Progenitor cell of endocrine pancreas (in vitro differentiated cells): ENCODE results near the gene CPNE4. TPM values are rescaled to one million over a fixed set of nuclear protein-coding genes. Genes with fewer than 3 reads are reported as not detected.

Experiments
- DNase-seq: peaks from one replicate; pipeline ENCODE4 v3.0.0; 2021; ENCODE audit warnings: low spot score; ENCODE audit not compliant: unreplicated experiment
- H3K27ac Mint-ChIP-seq: 2 replicates; pipeline ENCODE4 v1.8.0; 2021; ENCODE audit warnings: mild to moderate bottlenecking, moderate library complexity, mixed read lengths
- H3K27me3 Mint-ChIP-seq: 2 replicates; pipeline ENCODE4 v1.8.0; 2021; ENCODE audit warnings: mixed read lengths
- H3K36me3 Mint-ChIP-seq: 2 replicates; pipeline ENCODE4 v1.8.0; 2022; ENCODE audit warnings: mixed read lengths; ENCODE audit not compliant: insufficient read depth
- H3K4me1 Mint-ChIP-seq: 2 replicates; pipeline ENCODE4 v1.8.0; 2021; ENCODE audit warnings: low read depth, mixed read lengths
- H3K4me3 Mint-ChIP-seq: 2 replicates; pipeline ENCODE4 v1.8.0; 2021; ENCODE audit warnings: low read depth, mild to moderate bottlenecking, moderate library complexity, mixed read lengths
- H3K9me3 Mint-ChIP-seq: 2 replicates; pipeline ENCODE4 v1.8.0; 2021; ENCODE audit warnings: low read depth, mixed read lengths
- CTCF ChIP-seq: fragments of 200-600 bp; sonication (generic); IDR thresholded peaks from one replicate; pipeline ENCODE4 v1.5.0; 2021; ENCODE audit warnings: antibody characterized with exemption, mild to moderate bottlenecking; ENCODE audit not compliant: unreplicated experiment
- total RNA-seq: library from RNA; stranded (reverse); gene quantifications from 2 replicates; pipeline ENCODE4 v1.2.1, GENCODE V29; 2021

Gene CPNE4
- total RNA-seq, 1 donor from 2014 or later, result 5.5 TPM

- H3K4me3 Mint-ChIP-seq, result no peak overlapping the region
- no peak for DNase-seq
- H3K27me3 Mint-ChIP-seq, result no peaks in the 10 kb centered on the region
- no peak for TF ChIP-seq CTCF
- H3K4me1 Mint-ChIP-seq, result no peaks in the 10 kb centered on the region
- no peaks in the 10 kb centered on the region for H3K9me3 Mint-ChIP-seq
- no peaks in the 10 kb centered on the region for H3K36me3 Mint-ChIP-seq
- H3K27ac Mint-ChIP-seq, result no peak overlapping the region
Observed at GRCh38 chr3:131747466-131747865, 287.3 kb downstream of the CPNE4 start.

- Mint-ChIP-seq H3K4me1 (no peaks in the 10 kb centered on the region), H3K36me3 (no peaks in the 10 kb centered on the region), H3K27me3 (no peaks in the 10 kb centered on the region), H3K9me3 (no peaks in the 10 kb centered on the region), H3K27ac (no peak overlapping the region), H3K4me3 (no peak overlapping the region)
- TF ChIP-seq CTCF, result no peak
- DNase-seq, result no peak
Observed at GRCh38 chr3:131744765-131745164, 290.0 kb downstream of the CPNE4 start.

DNA sequence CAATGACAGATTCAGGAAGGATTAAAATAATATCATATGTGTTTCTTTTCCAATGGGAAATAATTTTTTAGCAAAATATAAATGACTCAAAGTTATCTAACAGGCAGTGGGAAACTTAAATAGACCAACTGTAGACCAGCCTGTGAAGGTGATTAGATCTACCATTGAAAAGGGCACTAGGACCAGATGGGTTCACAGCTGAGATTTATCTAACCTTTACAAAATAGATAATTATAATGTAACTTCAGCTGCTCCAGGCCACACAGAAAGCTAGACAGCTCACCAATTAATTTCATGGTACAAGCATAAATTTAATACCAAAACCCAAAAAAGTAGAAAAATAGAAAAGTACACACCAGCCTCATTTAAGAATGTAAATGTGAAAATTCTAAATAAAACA lies 291.7 kb downstream of the CPNE4 start:
- TF ChIP-seq CTCF, result no peak
- no peaks in the 10 kb centered on the region for H3K36me3 Mint-ChIP-seq

GRCh38 chr3:131739211-131739610 lies 295.6 kb downstream of the CPNE4 start:
- Mint-ChIP-seq H3K36me3 (no peaks in the 10 kb centered on the region), H3K27me3 (no peaks in the 10 kb centered on the region), H3K4me3 (no peak overlapping the region), H3K27ac (no peak overlapping the region), H3K9me3 (no peaks in the 10 kb centered on the region), H3K4me1 (no peaks in the 10 kb centered on the region)
- DNase-seq, result no peak
- no peak for TF ChIP-seq CTCF

More for the DNA sequence above, 291.7 kb downstream of the CPNE4 start:
- H3K9me3 Mint-ChIP-seq, result no peaks in the 10 kb centered on the region
- H3K27me3 Mint-ChIP-seq, result no peaks in the 10 kb centered on the region
- H3K4me3 Mint-ChIP-seq, result no peak overlapping the region
- no peaks in the 10 kb centered on the region for H3K4me1 Mint-ChIP-seq
- no peak overlapping the region for H3K27ac Mint-ChIP-seq
- no peak for DNase-seq

DNA sequence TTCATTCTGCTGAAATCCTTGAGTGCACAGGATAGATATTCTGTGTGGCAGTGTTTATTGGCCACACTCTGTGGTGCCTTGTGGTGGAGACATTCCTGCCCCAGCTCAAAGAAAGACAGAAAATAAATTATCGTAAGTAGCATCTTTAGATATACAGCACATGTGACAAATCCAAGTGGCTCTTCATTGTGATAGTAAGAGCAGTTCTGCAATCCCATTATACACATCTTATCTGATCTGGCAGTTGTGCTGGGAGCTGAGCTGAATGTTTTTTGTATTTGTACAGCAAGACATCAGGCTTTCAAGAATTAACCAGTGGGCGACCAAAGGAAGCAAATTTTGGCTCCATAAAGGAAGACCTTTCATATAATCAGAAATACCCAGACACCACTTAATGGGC lies 296.7 kb downstream of the CPNE4 start:
- H3K27ac Mint-ChIP-seq, result no peak overlapping the region
- no peak overlapping the region for H3K4me3 Mint-ChIP-seq
- H3K9me3 Mint-ChIP-seq, result no peaks in the 10 kb centered on the region
- no peaks in the 10 kb centered on the region for H3K27me3 Mint-ChIP-seq
- no peak for TF ChIP-seq CTCF
- no peaks in the 10 kb centered on the region for H3K4me1 Mint-ChIP-seq
- no peak for DNase-seq
- H3K36me3 Mint-ChIP-seq, result no peaks in the 10 kb centered on the region
